HG03103 (cell line): ENCODE results near the gene SINHCAF.
A peak's percentile ranks its signal among the peaks of the same experiment; 100 is the strongest.
"Not testable (repeated sequence)": the region's sequence is repeated elsewhere in the genome, so short reads cannot be mapped to it uniquely, and the experiment has no call there.

Source experiments
- ATAC-seq: cut with Tn5 transposase; IDR thresholded peaks from one replicate; pipeline ENCODE4 v1.9.1; 2021; ENCODE audit warnings: low read depth; ENCODE audit not compliant: unreplicated experiment

The SINHCAF gene, protein sequence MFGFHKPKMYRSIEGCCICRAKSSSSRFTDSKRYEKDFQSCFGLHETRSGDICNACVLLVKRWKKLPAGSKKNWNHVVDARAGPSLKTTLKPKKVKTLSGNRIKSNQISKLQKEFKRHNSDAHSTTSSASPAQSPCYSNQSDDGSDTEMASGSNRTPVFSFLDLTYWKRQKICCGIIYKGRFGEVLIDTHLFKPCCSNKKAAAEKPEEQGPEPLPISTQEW

DNA sequence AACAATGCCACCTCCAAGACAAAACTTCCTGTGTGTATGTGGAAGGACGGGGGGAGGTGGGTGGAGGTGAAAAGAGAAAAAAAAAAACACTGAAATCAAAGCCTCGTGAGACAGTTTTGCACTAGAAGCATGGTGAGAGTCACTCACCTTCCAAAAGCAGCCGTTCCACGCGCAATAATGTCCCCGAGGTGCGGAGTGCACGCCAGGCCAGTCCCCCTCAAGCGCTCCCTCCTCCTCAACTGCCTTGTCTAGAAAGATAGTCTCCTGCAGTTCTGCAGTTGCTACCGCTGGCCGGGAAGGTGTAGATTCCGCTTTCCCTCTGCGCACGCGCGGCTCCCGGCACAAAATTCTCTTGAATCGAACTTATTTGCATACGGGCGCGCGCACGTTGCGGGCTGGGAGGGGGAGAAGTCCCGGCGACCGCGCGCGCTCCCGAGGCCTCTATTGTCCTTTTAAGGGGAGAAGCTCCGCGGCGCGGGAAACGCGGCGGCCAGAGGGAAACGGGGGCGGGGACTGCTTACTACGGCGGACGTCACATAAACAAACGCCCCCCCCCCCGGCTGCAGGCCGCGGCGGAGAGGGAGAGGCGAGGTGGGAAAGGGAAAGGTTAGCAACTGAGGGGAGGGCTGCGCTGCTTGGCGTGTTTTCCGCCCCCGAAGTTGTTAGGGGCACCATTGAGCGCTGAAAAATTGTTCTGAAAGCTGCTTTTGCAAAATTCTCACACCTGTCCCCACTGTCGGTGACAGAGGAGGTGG is at the start of gene SINHCAF:
TSS of gene SINHCAF (minus strand) at position 274 of the 755 bp plus-strand sequence. CDS start 27,946 bp downstream, outside the sequence.
- ATAC-seq: peak; percentile 45

GRCh38 chr12:31375422-31375821 is 49.5 kb upstream of the SINHCAF start:
- not testable (repeated sequence) for ATAC-seq

- no peak for ATAC-seq
Measured at GRCh38 chr12:31371256-31371620, 45.3 kb upstream of the SINHCAF start.

- no peak for ATAC-seq
Measured at GRCh38 chr12:31370531-31371255, 44.7 kb upstream of the SINHCAF start.

DNA sequence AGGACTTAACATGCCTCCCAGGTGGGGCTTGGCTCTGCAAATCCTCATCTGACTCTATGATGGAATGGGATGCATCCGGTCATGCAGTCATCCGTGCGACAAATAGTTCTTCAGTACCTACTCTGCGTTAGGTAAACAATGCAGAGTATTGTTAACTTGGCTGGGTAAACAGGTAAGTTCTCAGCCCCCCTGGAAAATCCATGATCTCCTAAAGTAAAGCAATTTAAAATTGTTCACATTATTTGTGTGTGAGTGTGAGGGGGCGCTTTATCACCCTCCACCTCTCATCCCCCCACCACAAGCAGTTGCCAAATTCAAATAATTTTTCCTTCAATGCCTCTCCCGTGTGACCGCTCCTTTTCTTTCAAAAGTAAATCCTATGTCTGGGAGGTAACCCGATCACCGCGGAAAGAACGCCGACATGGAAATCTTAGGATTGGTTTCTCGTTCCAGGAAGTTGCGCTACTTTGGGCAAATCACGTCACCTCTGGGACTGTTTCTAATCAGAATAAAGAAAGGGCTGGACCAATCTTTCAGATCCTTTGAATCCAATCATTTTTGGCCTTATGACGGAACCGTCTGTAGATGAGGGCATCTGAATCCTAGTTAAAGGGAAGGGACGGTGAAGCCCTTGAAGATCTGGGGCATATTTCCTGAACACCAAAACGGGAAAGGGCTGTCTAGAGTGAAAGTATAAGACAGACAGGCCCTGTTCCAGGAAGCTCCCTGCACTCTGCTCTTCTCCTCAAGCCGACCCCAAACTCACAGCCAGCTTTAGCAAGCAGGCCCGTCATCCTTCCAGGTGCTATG is 44.0 kb upstream of the SINHCAF start:
- no peak for ATAC-seq

DNA sequence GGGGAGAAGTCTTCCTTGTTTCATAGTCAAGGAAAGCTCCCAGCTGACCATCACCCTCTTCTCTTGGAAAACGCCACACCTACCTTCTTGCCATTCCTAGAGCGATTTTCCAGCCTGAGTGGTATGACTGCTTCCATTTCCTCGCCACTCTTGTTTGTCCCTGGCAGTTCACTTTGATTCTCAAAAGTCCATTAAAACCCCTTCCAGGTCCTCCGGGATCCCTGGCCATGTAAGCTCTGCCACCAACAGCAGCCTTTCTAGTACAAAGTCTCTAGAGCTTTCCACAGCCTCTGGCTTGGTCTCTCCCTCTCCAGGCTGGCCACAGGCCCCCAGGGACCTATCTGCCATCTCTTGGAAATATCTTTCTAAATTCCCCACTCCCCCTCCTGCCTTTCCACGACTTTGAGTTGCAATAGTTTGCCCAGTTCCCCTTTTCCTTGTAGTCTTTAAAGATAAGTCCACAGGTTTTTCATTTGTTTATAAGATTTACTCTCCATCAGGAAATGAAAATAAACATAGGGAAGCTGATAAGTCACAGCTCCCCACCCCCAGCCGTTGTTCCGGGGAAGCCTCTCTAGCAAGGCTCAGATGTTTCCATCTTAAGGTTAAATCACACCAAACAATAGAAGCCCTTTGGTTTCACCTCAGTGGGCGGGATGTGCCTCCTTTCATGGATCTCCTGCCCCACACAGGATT is 42.9 kb upstream of the SINHCAF start:
- no peak for ATAC-seq

DNA sequence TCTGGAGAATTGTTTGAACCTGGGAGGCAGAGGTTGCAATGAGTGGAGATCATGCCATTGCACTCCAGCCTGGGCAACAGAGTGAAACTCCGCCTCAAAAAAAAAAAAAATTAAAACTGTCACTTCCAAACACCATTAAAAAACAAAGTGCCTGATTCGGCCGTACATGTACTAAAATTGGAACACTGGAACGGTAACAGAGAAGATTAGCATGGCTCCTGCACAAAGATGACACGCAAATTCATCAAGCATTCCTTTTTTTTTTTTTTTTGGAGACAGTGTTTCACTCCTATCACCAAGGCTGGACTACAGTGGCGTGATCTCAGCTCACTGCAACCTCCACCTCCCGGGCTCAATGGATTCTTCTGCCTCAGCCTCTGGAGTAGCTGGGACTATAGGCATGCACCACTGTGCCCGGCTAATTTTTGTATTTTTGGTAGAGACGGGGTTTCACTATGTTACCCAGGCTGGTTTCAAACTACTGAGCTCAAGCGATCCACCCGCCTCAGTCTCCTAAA is 40.2 kb upstream of the SINHCAF start:
- ATAC-seq: no peak

- no peak for ATAC-seq
Measured at GRCh38 chr12:31363831-31364230, 37.9 kb upstream of the SINHCAF start.

DNA sequence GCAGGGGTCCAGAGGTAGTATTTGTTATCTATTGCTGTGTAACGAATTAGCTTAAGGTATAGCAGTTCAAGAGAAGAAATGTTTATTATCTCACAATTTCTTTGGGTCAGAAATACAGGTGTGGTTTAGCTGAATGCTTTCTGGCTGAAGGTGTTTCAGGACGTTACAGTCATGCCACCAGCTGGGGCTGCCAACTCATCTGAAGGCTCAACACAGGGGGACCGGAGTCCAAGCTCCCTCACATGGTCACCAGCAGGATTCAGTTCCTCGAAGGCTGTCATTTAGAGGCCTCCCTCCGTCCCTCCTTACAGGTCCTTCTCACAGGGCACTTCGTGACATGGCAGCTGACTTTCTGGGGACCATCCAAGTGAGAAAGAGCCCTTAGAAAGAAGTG is 37.5 kb upstream of the SINHCAF start:
- ATAC-seq: no peak

GRCh38 chr12:31362759-31363415 is 36.9 kb upstream of the SINHCAF start:
- ATAC-seq: peak; percentile 67

DNA sequence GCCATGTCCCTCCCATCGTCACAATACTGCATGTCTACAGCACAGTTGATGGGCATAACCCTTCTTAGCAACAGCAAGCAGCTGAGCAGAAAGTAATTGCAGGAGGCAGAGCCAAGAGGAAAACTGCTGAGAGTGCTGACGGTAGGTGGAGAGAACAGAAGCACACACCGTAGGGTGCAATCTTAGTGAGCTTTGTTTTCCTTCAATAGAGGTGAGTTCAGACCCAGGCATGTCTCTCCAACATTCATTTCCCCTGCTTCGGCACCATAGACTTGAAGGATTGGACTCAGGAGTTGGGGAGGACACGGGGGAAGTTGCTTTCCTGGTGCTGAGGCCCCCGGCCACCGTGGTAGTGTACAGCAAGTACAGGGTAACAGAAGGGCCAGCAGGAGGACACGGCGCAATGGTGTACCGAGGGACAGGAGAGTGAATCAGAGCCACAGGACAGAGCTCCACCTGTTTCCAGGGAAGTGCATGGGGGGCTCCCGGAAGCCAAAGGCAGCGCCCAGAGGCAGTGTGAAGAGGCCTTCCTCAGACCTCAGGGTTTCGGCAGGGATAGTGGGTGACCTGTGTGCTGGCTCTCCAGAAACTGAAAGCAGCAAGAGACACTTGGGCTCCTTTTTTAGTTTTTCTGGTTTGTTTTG is 36.3 kb upstream of the SINHCAF start:
- peak; percentile 34 for ATAC-seq

- no peak for ATAC-seq
Measured at GRCh38 chr12:31361730-31362114, 35.8 kb upstream of the SINHCAF start.

DNA sequence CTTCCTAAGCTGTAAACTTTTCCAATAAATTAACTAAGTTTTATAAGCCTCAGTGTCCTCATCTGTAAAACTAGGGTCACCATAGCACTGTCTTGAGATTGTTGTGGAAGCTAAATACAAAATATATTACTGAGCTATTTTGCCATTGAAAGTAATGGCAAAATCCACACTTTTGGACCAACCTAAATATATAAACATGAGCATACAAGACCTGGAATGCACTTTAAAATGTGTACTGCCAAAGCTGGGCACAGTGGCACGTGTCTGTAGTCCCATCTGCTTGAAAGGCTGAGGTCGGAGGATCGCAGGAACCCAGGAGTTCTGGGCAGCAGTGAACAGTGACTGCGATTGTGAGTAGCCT is 29.8 kb upstream of the SINHCAF start:
- ATAC-seq: no peak

DNA sequence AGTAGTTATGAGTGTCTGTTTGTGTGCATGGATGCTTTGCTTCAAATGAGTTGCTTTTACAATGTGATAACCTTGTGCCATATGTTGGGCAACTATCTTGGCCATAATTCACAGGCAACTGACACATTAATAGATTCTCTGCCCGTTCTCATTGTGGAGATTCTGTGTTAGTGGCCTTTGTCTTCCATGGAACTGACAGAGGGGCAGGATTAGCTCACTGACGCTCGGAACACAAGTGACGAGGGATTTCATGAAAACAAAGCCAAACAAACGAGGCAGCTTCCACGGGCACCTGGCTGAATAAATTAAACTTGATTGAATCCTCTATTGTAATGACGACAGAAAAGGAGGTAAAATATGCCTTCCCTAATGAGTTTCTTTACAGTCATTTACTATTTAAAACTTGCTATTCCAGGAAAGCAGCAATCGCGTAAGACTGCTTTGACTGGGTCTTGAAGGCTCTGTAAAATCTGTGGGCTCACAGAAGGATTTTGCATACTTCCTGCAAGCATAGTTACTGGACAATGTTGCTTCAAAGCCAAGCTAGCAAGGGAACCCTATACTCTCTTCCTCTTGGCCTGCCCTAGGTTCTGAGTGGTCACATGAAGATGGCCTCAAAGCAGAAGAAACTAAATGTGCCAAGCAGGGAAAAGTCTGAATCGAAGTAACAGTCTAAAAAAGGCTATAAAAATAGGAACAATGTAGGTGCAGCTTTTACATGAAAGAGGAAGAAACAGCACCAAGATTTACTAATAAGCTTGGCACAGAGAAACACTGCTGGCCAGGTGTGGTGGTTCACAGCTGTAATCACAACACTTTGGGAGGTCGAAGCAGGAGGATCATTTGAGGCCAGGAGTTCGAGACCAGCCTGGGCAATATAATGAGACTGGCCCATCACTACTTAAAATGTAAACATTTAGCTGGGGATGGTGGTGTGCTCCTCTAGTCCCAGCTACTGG is 28.1 kb upstream of the SINHCAF start:
- no peak for ATAC-seq

GRCh38 chr12:31346267-31346666 is 20.3 kb upstream of the SINHCAF start:
- no peak for ATAC-seq

- ATAC-seq: no peak
Measured at GRCh38 chr12:31343139-31343538, 17.2 kb upstream of the SINHCAF start.

DNA sequence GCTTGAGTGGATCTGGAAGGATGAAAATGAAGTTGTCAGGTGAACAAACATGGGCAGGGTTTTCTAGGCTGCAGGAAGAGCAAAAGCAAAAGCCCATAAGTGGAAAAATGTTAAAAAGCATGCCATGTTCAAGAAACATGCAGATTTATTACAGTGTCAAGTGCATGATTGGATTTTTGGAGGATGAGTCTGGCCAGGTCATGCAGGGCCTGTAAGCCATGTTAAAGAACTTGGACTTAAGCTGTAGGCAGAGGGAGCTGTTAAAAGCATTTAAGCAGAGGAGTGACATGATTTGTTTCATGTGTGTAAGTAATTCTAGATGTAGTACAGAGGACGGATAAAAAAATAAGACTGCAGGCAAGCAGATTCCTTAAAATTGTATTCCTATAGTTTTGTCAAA is 16.3 kb upstream of the SINHCAF start:
- no peak for ATAC-seq
